OCI-LY1 (cell line): ENCODE data around the gene RBMS3.

ENCODE experiments used
- CTCF ChIP-seq: fragments of 200-600 bp; sonication (generic), shearing (Covaris generic); IDR thresholded peaks from 2 replicates; pipeline ENCODE4 v1.5.1; 2017; ENCODE audit warnings: mild to moderate bottlenecking, antibody characterized with exemption, low read length, moderate library complexity, mixed read lengths
- EZH2 ChIP-seq: fragments of 200-600 bp; sonication (generic), shearing (Covaris generic); IDR thresholded peaks from 2 replicates; pipeline ENCODE4 v1.8.0; 2017; ENCODE audit warnings: borderline replicate concordance, mixed run types, mild to moderate bottlenecking, antibody characterized with exemption, low read length, moderate library complexity, mixed read lengths

- no peak for TF ChIP-seq CTCF
- TF ChIP-seq EZH2 = no peak
Measured at GRCh38 chr3:29481249-29481648, 200.4 kb downstream of the RBMS3 start.
